ENCODE data around the gene PC.

- TF ChIP-seq CTCF (IDR thresholded peaks at IDR 0.05; ENCODE audit: extremely low read depth in 1 of 2, insufficient read depth in 1 of 2, low read depth in 1 of 2, low read length in 2 of 2) (no peak), POLR2AphosphoS5 (IDR thresholded peaks at IDR 0.05; ENCODE audit: insufficient read depth, low read depth, low read length) (no peak), GATA2 (IDR thresholded peaks at IDR 0.05; ENCODE audit: insufficient read depth, insufficient read length, low read depth, low read length) (no peak), EZH2 (IDR thresholded peaks at IDR 0.05; ENCODE audit: borderline replicate concordance, low read depth, low read length, severe bottlenecking) (no peak), JUN (IDR thresholded peaks at IDR 0.05; ENCODE audit: borderline replicate concordance, insufficient read depth, insufficient read length, low read depth) (no peak), POLR2A (IDR thresholded peaks at IDR 0.05; ENCODE audit: low read depth, low read length) (no peak), FOS (IDR thresholded peaks at IDR 0.05; ENCODE audit: borderline replicate concordance, insufficient read depth, low read length) (no peak), MAX (IDR thresholded peaks at IDR 0.05; ENCODE audit: insufficient read depth, insufficient read length) (no peak), MYC (IDR thresholded peaks at IDR 0.05; ENCODE audit: low read depth, low read length) (no peak)
These were observed 157.3 kb downstream of the PC start for GRCh38 chr11:66800720-66801428.

Data from endothelial cell of umbilical vein (primary cell).